ENCODE data around the gene RPL36.
"Not testable (repeated sequence)": the region's sequence is repeated elsewhere in the genome, so short reads cannot be mapped to it uniquely, and the experiment has no call there.

The RPL36 gene

GRCh38 chr19:5691822-5692722 lies 2.0 kb downstream of the RPL36 start:
- DNase-seq = no peak

DNA sequence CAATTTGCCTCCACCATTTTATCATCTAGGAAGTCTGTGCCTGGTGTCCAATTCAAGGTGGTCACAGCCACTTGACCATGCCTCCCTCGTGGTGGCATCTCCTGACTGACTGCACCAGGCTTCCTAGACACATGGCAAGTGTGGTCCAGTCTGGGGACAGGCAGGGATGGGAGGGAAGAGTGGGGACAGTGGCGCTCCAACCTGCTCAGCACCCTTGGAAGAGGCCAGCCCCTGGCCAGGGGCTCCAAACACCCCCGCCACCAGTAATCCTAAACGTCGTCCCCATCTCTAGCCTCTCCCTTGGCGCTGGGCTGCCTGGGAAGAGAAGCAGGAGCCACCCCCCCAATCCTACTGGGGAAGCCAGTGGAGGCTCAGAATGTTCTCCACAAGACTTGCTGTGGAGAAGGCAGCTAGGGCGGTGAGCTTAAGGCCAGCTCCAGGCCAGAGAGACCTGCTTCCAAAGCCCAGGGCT lies 2.7 kb downstream of the RPL36 start:
- DNase-seq = no peak

DNA sequence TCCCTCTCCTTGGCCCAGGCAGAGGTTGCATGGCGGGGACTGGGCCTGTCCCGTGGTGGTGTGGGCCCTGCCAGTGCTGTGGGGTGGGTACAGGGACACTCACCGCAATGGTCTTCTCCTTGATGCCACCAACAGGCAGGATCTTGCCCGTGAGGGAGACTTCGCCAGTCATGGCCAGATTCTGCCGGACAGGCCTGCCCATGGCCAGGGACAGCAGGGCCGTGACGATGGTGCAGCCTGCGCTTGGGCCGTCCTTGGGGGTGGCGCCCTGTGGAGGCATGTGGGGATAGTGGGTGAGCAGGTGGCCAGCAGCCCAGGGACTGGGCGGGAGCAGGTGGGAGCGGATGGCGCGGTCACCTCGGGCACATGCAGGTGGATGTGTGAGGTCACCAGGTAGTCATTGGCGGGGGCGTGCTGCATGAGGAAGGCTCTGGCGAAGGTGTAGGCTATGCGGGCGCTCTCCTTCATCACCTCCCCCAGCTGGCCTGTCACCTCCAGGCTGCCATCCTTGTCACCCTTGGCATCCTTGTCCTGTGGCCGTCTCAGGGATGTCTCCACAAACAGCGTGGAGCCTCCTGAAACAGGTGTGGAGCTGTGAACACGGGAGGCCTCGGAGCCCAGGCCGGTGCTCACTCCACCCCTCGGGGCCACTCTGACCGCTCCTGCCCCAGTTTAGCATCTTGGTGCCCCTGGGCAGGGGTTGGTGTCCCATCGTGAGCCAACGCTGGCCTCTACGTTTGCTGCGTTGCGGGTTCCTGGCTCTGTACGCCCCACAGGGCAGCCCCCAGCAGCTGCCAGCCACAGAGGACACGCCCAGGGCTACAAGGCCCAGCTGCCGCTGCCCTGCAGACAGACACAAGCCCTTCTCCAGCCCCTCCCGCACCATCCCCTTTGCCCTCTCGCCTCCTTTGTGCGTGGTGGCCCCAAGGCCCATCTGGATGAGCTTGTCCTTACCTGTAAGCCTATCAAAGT lies 3.4 kb downstream of the RPL36 start:
- no peak for DNase-seq

GRCh38 chr19:5694167-5694955 lies 4.3 kb downstream of the RPL36 start:
- no peak for DNase-seq

DNA sequence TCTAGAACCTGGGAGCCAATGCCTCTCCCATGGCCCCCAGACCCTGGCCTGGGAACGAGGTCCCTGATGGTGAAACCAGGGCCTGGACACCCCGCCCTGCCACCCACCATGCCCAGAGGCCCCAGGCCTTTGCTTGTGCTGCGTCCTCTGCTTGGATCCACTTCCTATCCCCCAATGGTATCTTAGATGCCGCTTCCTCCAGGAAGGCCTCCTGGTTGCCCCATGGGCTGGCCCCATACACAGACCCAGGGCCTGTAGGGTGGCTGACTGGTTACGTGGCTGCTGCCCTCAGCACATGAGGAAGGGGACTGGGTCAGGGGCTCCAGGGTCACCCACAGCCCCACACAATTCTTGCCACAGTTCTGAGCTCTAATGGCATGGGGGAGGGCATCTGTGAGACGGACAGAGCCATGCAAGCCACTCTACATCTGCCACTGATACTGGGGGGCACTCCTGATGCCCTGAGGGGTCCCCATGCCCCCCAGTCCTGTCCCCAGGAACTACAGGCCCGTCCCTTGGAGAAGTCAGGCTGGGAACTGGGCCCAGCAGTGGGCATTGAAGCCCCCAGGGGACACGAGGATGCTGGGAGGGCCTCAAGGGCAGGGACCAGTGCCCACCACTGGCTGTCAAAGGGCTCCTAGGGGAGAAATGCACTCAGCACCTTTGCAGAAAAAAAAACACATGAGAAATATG lies 5.0 kb downstream of the RPL36 start:
- no peak for DNase-seq

- DNase-seq = no peak
Measured at GRCh38 chr19:5695649-5696195, 5.6 kb downstream of the RPL36 start.

GRCh38 chr19:5696196-5697021 lies 6.3 kb downstream of the RPL36 start:
- DNase-seq = no peak

DNA sequence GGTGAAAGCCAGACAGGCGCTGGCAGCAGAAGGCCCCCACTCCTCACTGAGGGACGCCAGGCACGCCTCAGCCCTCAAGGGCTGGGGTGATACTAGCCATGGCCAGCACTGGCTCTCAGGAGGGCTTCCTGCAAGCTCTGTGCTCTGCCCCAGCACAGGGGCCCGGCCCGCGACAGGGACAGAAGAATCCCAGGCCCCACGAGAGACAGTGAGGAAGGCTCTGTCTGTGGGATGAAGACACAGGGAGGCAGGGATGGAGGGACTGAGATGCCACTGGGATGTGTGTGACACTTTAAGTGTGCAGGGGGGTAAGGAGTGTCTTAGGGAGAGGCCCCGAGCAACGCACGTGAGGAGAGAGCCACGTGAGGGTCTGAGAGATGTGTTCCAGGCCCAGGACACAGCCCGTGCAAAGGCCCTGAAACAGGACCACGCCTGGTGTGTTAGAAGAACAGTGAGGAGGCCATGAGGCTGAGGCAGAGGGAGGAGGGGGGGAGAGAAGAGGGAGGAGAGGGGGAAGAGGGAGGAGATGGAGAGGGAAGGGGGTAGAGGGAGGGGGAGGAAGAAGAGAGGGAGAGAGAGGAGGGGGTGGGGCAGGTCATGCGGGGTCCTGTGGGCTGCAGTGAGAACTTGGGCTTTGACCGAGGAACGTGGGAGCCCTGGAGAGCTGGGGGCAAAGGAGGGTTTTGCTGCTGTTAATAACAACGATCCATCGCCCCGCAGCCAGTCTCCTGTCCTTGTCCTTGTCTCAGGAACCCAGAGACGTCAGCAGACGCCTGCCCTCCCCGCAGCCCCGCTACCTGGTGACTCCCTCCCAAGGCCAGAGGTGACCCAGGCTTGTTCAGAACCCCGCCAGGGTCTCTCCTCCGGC lies 7.2 kb downstream of the RPL36 start:
- DNase-seq = no peak

- DNase-seq = no peak
Measured at GRCh38 chr19:5697890-5698634, 8.0 kb downstream of the RPL36 start.

DNA sequence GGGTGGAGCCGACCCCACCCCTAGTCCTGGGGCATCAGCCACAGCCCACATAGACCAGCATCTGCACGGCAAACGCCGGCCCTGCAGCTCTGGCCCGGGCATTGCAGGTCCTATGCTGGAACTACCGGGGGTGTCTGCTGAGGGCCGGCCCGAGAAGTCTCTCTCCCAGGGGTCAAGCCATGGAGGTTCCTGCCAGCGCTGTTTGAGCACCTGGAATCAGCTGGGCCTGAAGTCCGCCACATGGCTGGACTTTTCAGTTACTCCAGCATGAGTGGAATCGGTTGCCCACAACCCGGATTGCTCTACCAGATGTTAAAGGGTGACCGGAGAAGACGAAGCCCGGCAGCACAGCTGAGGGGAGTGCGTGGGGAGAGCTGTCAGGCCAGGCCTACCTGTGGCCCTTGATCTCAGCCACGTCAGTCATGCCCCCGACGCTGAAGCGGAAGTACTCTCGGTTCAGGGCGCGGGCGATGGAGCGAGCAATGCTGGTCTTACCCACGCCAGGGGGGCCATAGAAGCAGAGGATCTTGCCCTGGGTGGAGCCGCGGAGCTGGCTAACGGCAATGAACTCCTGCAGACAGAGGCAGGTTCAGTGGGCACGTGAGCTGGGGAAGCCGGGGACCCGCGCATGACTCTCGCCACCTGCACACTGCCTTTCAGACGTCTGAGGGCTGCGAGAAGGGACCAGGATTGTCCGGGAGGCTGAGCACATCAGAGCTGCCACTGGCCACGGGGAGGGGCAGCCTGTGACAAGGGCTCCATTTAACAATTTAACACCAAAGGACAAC lies 8.7 kb downstream of the RPL36 start:
- no peak for DNase-seq

DNA sequence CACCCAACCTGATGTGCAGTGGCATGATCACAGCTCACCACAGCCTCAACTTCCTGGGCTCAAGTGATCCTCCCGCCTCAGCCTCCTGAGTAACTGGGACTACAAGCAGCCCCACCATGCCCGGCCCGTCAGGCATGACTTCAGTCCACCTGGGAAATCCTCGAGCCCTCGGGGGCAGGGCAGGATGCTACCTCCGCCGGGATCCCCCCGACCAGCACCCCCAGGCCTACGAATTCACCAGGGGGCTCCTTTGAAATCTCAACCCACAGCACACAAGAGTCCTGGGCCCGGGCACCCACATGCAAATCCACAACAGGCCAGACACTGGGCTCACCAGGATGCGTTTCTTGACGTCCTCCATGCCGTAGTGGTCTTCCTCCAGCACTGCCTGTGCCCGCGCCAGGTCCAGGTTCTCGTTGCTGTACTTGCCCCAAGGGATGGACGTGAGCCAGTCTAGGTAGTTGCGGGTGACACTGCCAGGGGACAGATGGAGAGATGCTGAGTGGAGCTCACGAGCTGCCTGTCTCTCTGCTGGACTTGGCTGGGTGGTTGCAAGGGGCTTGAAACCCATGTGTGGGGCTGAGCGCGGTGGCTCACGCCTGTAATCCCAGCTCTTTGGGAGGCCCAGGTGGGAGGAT lies 10.5 kb downstream of the RPL36 start:
- DNase-seq = no peak

DNA sequence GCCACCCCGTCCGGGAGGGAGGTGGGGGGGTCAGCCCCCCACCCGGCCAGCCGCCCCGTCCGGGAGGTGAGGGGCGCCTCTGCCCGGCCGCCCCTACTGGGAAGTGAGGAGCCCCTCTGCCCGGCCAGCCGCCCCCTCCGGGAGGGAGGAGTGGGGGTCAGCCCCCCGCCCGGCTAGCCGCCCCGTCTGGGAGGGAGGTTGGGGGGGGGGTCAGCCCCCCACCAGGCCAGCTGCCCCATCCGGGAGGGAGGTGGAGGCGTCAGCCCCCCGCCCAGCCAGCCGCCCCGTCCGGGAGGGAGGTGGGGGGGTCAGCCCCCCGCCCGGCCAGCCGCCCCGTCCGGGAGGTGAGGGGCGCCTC lies 11.9 kb downstream of the RPL36 start:
- DNase-seq = not testable (repeated sequence)

- no peak for DNase-seq
Measured at GRCh38 chr19:5703819-5704818, 14.0 kb downstream of the RPL36 start.

- DNase-seq = no peak
Measured at GRCh38 chr19:5705552-5705951, 15.5 kb downstream of the RPL36 start.

DNA sequence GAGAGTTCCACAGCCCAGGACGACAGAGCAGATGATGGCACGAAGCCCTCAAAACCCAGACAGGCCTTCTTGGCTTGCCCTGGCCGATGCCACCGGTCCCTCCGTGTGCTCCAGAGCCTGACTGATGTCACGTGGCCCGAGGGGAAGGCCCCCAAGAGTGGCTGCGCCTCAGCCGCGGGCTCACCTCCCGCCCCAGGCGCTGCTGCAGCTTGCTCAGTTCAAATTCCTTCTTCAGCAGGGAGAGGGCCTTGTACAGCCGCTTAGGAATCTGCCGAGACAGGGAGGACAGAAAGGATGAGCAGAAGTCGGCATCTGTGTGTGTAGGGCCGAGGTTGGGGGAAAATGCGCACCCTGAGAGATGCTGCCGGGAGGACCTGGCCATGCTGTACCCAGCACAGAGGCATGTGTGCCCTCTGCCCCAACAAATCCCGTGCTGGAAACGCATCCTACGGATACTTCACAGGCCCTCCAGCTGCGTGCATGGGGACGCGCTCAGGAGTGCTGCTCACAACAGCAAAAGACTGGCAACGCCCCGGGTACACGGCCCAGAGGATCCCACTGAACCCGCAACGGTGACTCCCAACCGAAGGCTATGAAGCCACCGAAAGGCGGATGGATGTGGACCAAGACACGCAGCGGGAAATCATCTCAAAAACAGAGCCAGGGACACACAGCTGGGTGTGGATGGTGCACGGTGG lies 16.9 kb downstream of the RPL36 start:
- no peak for DNase-seq
